HUDEP-2 (cell line): Measurements from ENCODE around the gene PSMB10.

Source experiments
- DNase-seq, 76 experiments: peaks; one replicate each; lab custom pipeline; 2025; ENCODE audit not compliant: unreplicated experiment in 76 of 76; lab: John Stamatoyannopoulos, UW

Gene PSMB10

DNA sequence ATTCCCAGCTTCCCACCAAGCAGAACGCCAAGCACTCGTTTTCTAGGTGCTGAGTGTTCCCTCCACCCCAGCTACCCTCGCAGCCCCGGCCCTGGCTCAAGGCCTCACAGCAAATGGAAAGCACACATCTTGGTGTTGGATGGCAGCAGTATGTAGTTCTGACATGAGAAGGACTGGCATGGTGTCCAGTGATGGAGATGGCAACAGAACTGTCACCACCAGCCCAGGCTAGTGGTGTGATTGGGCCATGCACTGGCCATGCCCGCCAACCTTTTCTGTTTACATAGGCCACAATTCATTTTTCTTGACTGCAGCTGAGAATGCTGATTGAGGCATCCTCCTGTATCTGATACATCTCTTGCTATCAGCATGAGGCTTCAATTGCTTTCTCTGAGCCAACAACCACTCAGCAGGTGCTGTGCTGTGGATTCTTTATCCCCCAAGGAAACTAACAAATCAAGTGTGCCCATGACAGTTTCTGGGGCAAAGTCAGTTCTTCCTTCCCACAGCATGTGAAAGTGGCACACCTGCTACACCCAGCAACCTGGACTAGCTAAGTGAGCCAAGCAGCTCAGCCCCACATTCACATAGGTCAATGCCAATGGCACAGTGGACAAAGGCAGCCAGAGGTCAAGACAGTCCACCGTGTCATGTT is 28.0 kb upstream of the PSMB10 start:
- no peak for DNase-seq

DNA sequence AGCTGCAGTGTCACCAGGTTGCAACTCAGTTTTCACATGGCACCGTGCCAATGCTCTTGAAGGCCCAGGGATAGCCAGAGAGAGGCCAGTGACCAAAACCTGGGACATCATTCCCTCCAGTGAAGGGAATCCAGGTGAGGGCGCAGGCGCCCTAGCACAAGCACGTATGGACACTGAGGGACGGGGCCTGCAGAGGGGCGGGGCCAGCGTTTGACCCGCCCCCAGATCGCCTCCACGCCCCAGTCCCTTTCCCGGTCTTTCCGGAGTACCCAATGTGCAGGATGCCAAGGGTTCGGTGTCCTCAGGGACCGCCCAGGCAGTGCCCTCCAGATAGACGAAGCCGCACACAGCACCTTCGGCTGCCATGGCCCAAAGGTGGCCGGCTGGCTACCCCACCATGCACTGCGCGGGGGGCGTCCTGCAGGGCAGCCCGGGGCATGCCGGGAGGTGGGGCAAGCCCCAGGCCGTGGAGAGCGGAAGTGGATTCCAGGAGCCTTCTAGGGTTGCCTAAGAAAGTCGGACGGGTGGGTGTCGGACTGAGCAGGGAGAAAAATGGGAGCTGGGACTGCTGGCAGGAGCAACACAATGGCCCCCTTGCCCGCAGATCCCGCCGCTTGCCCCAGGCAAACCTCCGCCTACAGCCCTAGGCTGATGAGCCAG is 27.1 kb upstream of the PSMB10 start:
- no peak for DNase-seq

DNA sequence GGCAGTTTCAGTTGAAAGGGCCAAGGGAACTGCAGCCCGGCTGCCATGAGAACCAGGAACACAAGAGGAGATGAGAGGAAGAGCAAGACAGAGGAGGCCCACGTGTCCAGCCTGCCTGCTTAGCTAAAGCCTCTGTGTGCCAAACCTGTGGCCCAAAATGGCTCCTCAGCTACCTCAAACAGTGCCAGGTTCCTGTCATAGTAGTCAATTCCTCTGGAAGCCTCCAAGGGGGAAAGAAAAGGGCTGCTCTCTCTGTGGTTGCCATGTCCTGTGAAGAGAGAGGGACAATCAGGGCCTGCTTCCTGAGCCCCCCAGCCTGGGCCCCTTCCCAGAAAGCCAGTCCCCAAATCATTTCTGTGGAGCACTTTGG is 26.6 kb upstream of the PSMB10 start:
- no peak for DNase-seq

DNA sequence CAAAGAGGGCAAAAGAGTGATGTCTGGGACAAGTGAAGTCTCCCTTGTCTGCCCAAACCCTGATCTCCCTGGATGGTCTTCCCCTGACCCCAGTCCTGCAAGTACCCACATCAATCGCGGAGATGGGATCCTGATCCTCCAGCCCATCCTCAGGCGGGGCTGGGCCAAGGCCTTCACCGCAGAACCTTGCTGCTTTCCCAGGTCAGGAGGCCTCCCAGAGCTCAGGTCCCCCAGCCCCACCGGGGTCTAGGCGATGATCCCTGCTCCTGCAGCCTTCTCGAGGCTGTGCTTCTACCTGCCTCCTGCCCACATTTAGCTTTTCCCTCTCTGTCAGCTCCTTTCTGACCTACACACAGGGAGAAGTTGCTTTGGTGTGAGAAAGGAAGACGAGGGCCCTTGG is 25.5 kb upstream of the PSMB10 start:
- no peak for DNase-seq

DNA sequence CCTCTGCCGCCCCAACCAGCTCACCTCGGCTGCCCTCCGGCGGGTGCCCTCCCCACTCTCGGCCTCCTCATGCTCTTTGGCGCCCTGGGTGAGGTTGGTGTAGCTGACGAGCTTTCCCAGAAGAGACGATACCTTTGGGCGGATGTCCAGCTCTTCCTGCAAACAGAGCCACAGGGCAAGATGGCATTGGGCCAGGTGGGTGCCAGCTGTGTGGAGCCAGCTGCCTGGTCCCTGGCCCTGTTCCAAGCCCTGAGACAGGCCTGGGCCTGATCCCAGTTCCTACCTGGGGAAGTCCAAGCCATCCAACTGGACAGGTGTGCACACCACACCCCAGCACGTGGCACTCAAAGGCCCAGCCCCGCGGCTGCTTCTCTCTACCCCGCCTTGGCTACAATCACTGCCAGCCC is 24.9 kb upstream of the PSMB10 start:
- no peak for DNase-seq

DNA sequence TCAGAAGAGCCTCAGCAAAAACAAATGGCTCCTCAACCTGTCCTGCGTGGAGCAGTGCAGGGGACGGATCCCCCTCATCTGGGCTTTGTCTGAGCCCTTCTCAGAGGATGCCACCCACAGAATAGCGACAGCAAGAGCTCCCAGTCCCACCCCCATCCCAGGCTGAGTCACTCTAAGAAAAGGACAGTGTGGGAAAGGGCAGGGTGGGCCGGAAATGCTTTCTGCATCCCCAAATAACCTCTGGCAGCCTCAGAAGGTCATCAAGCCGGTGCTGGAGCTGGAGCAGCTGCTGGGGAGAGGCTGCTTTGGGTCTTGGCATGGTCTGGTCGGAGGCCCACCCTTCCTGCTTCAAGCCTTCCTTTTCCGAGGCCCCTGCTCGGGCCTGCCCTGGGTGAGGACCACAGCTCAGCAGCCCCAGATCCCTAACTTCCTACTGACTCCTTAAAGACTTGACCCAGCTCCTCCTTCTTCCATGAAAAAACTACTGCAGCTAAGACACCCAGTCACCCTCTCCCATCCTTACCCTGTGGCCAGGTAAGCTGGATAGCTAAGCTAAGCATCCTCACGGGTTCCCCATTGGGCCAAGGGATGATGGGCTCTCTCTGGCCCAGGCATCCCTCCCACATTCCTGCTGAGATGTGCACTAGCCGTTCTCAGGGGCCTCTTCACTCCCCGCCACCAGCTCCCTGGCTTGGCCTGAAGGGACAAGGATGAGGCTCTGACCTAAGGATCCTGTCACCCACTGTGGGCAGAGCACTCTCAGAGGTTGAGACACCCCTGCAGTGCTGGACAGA is 23.1 kb upstream of the PSMB10 start:
- no peak for DNase-seq

DNA sequence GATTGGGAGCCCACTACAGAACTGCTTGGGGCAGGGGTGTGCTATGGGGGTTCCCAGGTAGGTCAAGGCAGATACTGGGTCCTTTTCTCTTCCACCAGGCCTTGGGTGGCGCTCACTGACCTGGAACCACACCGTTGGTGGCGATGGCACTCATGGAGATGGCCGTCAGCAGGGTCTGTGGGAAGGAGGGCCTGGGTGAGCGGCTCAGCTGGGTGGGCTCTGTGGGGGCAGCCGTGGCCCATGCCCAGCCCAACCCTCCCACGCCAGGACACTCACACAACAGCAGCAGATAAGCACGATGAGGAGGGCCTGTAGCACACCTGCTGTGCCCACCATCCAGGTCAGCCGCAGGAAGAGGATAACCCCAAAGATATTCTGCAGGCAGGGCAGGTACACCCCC is 21.0 kb upstream of the PSMB10 start:
- no peak for DNase-seq

DNA sequence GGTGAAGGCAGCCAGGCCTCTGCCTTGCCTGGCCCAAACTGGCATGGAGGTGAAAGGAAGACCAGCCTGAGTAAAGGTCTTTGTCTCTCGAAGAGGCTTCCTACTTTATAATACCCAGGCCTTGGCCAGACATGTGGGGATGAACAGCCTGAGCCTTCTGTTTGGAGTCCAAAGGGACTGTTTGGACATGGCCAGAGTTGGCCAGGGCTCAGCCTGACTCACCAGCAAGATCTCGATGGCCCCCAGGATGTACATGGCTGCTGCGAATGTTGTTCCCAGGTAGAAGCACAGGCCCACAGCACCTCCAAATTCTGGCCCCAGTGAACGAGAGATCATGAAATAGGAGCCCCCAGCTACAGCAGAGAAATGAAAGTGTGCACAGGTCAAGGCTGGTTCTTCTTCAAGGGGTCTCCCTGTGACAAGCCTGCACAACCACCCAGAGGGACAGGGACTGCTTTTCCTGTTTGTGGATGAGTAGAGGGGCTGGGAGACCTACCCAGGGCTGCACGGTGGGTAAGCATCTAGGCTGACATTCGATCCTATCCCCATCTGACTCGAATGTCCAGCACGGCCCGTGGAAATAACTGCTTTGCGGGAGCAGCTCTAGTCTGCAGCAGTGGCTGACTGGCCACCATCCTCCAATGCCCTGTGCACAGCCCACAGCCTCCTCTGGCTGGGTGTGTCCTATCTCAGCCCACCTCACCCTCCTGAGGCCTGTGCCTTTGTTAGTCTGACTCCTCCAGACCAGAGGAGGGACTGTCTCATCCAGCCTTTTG is 18.0 kb upstream of the PSMB10 start:
- DNase-seq = no peak

DNA sequence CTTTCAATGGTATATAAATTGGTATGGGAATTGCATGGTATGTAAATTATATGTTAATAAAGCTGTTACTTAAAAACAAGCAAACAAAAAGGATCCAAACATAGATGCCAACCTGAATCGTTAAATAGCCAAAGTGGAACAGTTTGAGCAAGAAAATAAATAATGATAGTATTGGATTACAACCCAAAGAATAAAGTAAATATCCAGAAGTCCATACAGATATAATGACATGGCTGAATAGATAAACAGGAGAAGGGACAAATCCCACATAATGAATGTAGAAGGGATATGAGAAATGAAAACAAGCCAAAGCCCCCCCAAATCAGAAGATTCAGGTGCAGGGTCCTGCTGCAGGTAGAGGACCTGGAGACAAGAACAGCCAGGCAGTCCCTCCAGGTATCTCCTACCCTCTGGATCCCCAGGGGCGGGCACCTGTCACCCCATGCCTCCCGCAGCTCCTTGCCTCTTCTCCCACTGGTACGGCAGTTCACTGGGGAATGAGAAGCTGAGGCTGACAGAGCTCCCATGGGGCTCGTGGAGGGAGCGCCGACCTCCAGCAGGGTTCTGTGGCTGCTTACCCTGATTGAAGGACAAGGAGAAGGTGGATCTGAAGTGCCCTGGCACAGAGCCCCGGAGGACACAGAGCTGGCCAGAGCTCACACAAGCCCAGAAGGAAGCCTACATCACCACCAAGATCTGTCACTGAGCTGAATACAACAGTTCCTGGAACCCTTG is 17.2 kb upstream of the PSMB10 start:
- DNase-seq = no peak

DNA sequence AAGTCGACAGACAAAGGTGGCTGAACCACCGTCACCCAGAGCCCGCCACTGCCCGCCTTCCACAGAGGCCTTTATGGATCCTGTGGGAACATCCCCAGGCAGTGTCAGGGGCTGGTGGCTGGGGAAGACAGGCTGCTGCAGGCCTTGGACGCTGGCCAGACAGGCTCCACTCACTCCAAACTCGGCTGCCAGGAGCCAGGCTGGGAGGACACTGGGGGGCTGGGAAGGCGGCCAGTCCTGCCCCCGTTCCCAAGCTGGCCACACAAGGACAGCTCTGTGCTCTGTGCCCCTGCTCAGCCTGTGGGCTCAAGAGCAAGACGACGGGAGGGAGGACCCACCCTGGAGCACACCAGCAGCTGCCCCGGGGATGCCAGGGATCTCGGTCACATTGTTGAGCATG is 14.8 kb upstream of the PSMB10 start:
- DNase-seq = no peak

DNA sequence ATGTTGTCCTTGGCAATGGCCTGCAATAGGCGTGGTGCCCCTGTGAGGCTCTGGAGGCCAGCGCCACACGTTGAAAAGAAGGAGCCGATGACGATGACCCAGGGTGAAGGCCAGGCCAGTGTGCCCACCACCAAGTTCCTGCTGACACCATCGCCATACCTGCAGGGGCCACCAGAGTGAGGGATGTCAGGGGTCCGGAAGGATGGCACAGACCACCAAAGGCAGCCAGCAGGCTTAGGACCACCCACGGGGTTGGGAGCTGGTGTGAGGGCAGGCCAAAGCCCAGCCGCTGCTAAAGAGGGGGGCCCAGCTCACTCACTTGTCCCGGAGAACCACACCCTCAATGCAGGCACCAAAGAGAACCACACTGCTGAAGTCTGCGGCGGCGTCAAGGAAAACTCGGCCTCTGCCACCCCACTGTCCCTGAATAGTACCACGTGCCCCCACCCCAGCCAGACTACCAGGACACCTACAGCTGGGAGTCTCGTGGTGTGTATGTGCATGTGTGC is 13.7 kb upstream of the PSMB10 start:
- no peak for DNase-seq

DNA sequence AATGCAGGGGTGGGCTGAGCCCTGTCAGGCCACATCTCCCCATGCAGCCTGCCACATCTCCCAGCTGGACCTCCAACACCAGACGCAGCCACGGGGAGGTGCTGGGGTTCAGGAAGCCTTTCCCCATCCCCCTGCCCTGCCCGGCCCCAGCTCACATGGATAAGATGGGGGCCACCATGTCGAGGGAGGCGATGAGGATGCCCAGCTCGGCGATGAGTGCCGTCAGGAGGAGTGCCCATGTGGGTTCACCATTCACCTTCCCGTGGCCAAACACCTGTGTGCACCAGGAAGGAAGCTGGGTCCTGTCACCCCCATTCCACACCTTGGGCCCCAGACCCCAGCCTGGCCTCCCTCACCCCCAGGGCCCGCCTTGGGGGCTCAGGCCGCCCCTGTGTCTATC is 13.0 kb upstream of the PSMB10 start:
- no peak for DNase-seq

DNA sequence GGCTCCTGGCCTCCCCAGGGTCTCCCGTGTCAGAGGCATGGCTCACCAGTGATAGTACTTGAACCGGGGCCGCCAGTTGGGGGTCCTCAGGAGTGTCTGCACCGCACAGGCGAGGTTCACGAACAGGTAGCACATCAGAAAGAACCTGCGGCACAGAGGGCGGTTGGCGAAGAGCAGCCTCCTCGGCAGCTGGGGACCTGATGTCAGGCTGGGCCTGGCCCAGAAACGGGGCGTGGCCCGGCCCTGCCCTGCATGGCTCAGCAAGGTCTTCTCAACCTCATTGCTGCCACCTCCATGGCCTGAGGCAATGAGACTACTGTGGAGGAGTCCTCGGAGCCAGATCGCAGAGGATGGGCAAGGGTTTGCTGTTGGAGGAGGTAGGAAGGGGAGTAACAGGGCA is 11.4 kb upstream of the PSMB10 start:
- peak in 12 of 76 experiments; percentile 8 to 40 (median 18) for DNase-seq

DNA sequence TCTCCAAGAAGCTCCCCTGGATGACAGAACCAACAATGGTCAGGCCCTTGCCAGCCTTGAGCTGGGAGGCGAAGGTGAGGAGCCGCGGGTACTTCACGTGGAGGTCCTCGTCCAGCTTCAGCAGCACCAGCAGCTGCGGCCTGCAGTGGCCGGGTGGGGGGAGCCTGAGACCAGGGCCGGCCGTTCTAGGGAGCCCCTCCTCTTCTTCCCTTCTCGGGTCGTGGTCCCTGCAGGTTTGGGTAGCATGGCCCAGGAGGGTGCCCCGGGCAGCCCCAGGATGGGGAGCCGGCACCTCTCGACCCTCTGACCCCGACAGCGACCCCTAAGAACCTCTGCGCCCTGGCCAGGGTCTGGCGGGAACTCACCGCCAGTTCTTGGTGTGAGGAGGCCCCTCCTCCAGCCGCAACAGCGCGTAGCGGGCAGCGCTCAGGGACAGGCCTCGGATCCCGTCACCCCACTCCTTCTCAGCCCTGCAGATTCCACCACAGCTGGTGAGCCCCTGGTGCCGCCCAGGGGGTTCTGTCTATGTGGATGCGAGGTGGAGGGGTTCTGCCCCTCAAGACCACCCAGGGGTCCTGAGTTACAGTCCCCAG is 10.4 kb upstream of the PSMB10 start:
- no peak for DNase-seq

DNA sequence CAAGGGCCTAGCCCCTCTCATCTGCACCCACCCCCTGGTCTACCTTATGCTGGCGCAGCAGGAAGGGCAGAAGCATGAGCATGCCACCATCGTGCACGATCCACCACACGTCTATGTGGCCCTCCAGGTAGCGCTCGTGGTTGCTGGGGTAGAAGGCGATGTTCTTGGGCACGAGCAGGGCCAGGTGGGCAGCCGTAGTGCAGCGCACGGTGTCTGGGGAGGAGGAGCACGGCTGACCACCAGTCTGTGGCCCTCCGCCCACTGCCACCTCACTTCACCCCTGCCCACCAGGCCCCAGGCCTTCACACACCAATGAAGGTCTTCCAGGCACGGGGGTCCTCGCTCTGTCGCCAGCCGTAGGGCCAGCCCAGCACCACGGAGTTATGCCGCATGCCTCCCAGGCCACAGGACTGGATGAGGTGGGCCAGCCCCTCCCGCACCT is 9.5 kb upstream of the PSMB10 start:
- DNase-seq = no peak

DNA sequence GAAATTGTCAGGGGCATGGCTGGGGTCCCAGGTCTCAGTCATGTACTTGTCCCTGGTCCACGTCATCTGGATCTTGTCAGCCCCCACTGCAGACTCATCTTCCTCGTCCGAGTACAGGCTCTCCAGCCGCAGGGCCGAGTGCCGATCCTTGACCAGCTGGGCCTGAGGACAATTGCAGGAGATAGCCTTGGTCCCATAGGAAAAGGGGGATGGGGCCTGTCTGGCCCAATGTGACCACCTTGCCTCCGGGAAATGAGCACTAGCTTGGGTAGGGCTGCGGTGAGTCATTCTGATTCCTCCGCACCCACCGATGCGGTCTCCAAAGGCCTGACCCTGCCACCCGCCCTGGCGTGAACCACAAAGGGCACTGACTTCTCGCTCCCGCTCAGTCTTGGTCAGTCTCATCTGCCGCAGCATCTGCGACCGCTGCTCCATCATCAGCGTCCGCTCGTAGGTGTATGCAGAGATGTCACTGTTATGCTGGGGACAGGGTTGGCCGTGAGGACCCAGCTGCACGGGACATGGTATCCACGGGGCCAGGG is 8.8 kb upstream of the PSMB10 start:
- DNase-seq = no peak

DNA sequence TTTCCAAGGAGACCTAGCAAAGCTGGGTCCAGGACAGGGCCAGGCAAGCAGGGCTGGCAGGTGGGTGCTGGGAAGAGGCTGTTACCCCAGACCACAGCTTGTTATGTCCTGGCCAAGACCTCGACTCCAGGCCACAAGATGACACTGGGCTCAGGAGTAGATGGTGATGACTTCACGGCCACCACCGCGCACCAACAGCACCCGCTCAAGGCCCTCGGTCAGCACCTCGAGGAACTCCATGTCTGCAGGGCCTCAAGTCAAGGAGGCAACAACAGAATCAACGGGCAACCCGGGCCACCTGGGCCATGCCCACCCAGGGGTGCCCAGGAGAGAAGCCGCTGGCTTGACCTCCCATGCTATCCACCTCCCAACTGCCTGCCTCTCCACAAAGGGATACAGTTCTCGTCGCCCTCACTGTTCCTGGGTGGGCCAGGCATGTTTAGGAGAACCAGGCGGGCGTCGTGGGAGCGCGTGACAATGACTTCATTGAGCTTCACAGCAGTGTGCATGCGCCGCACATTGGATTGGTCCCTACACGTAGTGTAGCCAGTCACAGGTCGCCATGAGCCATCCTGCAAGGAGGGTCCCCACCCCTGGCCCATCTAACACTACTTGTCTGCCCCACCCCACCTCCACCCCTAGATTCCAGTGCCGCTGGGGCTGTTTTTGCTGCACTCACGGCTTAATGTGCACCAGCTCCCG is 8.2 kb upstream of the PSMB10 start:
- DNase-seq = no peak

DNA sequence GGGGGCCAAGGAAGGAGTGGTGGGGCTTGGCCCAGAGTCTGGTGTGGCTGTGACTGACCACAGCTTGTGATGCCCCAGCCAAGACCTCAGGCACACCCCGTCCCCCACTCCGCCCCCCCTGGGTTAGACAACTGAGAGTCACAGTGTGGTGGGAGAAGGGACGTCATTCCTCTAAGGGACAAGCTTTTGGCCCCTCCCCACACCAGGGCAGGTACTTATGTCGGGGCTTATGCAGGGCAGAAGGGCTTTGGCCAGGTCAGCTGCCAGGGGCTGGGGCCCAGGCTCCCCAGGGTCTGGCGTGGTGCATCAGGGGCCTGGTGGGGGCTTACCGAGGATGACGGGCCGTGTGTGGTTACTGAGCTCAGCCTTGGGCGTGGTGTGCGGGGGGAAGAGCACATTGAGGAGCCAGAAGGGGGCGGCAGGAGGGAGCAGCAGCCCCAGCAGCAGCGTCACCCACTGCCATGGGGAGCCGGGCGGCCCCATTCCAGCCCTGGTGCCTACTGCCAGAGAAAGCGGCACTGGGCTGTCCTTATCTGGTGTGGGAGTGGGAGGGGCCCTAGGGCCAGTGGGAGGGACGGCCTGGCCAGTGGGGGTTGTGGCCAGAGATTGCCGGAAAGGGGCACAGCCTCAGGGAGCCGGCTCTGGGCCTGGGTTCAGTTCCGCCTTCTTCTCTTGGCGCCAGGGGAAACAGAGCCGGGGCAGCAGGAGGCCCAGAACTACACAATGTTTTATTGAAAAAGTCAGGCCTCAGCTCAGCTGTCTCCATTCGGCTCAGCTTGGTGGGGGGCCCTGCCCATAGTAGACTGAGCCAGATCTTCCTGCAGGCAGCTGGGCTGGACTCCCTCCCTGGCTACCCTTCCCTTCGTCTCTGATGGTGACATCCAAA is 7.2 kb upstream of the PSMB10 start, which contains the start of gene LCAT:
LCAT (minus strand) TSS at position 502 of the 886 bp plus-strand sequence; CDS start at position 483, 19 bp downstream.
- DNase-seq = peak in 13 of 76 experiments; percentile 11 to 69 (median 50)
